ENCODE results near the gene DMD.

Gene DMD

DNA sequence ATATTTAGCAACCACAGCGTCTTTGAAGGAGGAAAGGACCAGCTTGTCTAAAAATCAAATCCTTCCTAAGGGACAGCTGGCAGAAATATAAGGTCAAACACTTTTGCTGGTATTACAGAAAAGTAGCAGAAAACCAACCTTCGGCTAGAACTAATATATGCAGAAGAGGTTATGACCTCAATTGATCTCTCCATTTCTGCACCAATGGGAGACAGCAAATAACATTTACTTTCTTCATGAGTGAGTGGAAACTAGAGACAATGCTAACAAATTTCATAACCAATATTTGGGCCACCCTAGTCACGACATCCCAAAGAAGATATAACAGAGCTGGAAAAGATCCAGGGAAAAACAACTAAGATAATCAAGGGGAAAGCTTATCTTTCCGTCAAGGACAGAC is 1892.5 kb downstream of the DMD start:
- no peak for DNase-seq

- no peak for DNase-seq
Measured at GRCh38 chrX:31316340-31316991, 1894.9 kb downstream of the DMD start.

DNA sequence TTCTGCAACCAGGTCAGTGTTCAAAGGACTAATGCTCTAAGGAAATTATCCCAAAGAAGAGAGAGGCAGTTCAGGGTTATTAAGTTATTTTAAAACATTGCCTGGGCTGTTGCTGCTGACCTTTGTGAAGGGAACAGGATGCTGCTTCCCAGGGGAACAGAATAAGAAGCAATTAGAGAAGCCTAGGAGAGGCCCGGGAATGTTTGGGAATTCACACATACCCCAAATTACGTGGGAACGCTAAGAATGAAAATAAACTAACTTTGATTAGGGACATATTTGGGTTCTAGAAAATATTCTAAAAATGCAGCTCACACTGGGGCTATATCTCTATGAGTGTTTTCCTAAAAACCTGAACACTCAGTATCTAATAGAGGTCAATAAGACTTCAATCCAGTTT is 1896.4 kb downstream of the DMD start:
- no peak for DNase-seq

GRCh38 chrX:31307952-31308351 is 1903.4 kb downstream of the DMD start:
- no peak for DNase-seq

- no peak for DNase-seq
Measured at GRCh38 chrX:31302573-31303075, 1908.7 kb downstream of the DMD start.

DNA sequence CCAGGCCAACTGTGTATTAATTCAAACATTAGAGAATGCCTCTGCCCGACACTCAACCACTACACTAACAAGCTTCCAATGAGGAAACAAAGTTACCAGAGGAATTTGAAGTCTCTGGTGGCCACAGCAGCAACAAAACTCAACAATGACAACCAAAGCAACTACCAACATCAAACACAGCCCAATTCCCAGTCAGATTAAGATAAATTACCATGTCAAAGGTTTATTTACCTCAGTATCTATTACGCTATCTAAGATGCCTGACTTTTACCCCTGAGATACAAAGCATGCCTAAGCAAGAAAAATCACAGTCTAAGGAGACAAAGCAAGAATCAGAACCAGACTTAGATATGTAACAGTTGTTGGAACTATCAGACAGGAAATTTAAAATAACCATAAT is 1909.4 kb downstream of the DMD start:
- no peak for DNase-seq

DNA sequence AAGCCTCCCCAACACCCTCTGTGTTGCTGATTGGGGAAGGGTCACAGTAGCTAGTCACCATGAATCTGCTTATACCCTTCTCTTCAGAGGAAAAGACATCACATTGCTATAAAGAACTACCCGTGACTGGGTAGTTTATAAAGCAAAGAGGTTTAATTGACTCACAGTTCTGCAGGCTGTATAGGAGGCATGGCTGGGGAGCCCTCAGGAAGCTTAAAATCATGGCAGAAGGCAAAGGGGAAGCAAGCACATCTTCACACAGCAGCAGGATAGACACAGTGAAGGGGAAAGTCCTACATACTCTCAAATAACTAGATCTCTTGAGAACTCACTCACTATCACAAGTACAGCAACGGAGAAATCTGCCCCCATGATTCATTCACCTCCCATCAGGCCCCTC is 1910.1 kb downstream of the DMD start:
- no peak for DNase-seq

- DNase-seq, result no peak
Measured at GRCh38 chrX:31298916-31299315, 1912.4 kb downstream of the DMD start.

DNA sequence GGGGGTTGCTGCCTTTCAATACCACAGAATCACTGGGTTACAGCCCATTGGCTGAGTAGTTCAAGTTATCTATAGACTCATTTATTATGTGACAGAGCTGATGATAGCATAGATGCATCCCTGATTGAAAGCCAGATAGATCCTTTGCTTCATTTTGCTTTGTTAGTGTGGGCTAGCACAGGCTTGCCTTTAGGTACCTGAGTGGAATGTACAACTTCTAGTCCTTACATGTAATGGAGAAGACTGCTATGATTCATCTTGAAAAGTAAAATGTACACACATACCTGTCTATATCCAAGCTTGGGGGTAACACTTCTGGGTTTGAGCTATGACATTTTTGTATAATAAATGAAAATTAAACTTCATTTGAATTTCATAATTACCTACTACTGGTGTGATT is 1913.5 kb downstream of the DMD start:
- no peak for DNase-seq

DNA sequence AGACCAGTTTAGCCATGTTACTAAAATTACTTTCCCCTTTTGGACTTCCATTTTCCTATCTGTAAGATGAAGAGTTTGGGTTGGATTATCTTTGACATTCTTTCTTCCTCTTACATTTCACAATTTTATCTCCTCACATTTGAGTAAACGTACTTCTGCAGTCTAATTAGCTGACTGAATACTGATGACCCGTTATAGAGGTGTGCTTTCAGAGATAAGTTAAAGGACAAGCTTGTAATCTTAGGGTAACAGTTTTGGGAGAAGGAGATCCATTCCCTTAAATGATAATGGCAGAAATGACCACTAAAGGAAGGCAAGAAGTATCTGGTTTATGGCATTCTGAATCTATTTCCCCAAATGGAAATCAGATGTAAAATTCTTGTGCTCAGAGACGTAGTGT is 1916.9 kb downstream of the DMD start:
- DNase-seq, result no peak

GRCh38 chrX:31293409-31293808 is 1917.9 kb downstream of the DMD start:
- no peak for DNase-seq

DNA sequence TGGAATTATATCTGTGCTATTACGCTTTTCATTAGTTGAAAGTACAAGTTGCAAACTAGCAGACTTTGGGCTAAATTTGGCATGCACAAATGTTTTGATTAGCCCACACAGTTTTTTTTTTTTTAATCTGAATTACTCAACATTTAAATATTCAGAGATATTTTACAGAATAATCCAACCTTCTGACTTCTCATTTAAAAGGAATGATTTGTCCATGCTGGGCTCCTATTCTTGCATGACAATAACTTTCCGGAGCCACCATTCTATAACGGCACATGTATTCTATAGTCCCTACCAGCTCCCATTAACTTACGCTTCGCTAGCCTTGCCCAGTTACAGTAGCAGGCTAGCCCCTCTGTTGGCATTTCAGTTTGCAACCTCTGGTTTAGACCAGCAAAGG is 1920.2 kb downstream of the DMD start:
- no peak for DNase-seq

DNA sequence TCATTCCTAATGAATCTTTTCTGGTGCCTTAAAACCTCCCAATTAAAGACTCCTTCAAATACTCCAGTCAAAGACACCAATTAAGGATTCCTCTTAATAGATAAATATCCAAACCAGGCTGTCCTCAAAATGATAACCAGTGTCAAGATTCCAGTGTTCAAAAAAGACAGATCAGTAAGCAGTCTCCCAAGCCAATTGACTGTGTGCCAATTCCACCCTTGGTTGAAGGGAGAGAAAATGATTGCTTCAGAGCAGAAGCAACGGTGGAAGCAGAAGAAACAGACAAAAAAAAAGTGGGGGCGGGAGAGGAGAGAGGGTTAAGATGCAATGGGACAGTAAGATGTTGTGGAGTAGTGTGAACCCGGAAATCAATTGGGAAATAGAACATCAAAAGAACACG is 1923.5 kb downstream of the DMD start:
- no peak for DNase-seq

GRCh38 chrX:31280580-31280979 is 1930.8 kb downstream of the DMD start:
- no peak for DNase-seq

GRCh38 chrX:31279359-31279758 is 1932.0 kb downstream of the DMD start:
- DNase-seq, result no peak

DNA sequence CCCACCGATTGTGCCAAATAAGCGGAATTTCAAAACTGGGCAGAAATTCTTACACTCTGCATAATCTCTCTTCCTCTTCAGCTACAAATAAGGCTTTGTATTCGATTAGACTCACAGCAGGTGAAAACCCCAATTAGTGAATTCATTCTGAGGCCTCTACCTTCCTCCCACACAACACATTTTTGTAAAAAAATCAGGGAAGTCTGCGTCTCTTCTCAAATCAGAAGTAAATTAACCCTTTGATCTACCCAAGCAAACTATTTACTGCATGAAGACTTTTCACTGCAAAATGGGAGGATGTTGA is 1938.9 kb downstream of the DMD start:
- DNase-seq, result no peak

- no peak for DNase-seq
Measured at GRCh38 chrX:31271615-31272471, 1939.5 kb downstream of the DMD start.

DNA sequence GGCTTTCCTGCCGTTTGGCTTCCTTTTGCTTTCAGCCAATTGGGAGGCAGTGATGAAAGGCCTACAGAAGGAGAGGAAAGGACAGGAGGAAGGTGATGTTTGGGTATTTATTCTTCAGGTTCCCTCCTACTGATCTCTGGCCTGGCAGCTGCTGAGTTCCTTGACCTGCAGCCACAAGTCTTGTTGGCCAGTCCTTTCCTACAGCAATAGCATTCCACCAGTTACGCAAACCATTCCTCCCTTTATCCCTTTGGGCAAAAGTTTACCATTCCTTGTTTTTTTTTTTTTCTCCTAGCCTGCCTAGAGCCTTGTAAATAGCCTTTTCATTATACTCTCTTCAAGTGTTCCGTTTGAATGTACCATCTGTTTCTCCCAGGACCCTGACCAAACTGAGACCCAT is 1941.4 kb downstream of the DMD start:
- DNase-seq, result no peak

DNA sequence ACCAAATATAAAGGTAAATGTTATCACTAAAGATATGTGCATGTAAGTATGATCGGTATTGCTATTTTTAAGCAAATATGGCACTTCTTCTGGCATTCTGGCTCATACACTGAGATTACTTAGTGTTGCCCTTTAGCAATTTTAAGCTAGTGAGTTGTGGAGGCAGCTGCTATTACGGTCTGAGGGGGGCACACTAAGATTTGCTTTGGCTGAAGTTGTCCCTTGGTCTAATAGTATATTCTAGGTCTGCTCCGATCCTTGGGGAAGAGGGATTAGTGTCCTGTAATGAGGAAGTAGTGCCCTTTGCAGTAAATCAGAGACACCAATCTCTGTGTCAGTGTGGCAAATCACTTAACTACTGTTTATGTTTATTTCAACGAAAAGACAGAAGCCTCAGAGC is 1943.0 kb downstream of the DMD start:
- no peak for DNase-seq

DNA sequence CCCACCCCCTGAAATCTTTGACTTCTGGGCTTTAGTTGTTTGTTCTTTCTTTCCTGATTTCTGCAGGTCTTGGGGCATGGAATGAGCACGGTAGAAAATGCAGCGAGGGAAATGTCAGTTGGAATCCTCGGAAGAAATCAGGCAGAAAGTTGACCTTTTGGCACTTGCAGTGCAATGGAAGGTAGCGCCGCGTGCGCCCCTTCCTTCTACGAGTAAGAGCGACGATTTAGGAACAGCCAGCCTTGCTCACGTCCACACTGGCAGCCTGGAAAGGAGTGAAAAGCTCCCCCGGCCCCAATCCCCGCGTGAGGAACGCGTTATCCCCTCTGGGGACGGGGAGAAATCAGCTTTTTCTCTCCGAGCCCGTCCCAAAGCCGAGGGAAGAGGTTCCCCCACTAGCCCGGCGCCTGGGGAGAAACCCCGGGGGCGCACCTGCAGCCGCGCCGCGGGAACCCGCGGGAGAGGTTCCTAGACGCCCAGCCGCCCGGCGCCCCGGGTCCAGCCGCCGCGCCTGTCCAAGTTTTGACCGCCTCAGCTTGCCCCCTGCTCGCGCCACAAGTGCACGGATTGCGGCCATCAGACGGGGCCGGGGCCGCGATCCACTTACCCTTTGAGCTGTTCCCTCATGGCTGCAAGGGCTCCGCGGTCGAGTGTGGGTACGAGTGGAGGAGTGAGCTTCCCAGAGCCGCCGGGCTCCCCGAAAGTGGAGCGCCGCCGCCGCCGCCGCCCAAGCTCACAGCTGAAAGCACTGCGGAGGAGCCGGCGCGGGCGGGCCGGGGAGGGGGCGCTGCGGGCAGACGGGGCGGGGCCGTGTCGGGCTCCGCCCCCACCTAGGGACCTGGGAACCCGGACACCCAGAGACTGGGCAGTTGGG is 1944.9 kb downstream of the DMD start:
- no peak for DNase-seq

DNA sequence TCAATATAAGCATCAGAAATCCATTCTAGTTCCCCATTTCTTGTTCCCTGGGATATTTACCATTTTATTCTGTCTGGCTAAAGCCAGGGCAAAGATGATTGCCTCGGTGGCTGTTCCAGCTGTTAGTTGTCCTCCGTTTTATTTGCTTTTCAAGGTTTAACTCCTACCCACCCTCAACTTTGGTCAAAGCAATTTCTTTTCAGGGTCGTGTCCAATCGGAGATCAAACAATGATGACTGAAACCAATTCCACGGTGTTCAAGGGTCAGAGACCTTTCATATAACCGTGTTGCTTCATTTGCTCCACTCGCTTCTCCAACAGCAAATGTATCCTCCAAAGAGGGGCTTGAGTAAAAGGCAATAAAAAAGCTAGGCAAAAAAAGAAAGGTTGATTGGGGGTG is 1946.0 kb downstream of the DMD start:
- DNase-seq, result no peak

DNA sequence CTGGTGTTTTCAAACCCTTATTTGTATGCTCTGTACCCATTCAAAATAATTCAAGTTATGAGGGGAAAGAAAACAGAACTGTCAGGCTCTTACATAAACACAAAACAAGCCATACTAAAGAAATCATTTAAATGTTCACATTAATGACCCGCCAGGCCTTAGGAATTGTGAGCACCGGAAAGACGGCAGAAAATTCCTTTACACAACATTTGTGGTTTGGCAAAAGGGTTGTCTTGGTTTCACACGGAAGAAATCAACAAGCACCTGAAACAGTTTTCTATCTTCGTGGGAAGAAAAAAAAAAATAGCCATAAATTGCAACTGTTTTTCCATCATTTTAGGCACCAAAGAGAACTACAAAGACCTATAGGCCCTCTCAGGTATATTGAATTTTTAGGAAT is 1951.0 kb downstream of the DMD start:
- no peak for DNase-seq

GRCh38 chrX:31258166-31258565 is 1953.2 kb downstream of the DMD start:
- DNase-seq, result no peak
